ENCODE measurements around the gene CCL20.
"Not testable (repeated sequence)": the region's sequence is repeated elsewhere in the genome, so short reads cannot be mapped to it uniquely, and the experiment has no call there.

The CCL20 gene

DNA sequence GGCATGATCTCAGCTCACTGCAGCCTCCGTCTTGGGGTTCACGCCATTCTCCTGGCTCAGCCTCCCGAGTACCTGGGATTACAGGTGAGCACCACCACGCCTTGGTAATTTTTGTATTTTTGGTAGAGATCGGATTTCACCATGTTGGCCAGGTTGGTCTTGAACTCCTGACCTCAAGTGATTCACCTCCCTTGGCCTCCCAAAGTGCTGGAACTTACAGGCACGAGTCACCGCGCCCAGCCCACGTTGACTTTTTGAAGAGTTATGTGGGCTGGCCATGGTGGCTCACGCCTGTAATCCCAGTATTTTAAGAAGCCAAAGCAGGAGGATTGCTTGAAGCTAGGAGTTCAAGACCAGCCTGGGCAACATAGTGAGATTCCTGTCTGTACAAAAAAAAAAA, 20.8 kb downstream of the CCL20 start:
- DNase-seq (ENCODE audit: low read depth in 2 of 2) = no peak

- no peak for DNase-seq (ENCODE audit: low read depth in 2 of 2)
These were observed 21.4 kb downstream of the CCL20 start for GRCh38 chr2:227834916-227835650.

- DNase-seq (ENCODE audit: low read depth in 2 of 2) = not testable (repeated sequence)
These were observed 25.9 kb downstream of the CCL20 start for GRCh38 chr2:227839339-227840129.

DNA sequence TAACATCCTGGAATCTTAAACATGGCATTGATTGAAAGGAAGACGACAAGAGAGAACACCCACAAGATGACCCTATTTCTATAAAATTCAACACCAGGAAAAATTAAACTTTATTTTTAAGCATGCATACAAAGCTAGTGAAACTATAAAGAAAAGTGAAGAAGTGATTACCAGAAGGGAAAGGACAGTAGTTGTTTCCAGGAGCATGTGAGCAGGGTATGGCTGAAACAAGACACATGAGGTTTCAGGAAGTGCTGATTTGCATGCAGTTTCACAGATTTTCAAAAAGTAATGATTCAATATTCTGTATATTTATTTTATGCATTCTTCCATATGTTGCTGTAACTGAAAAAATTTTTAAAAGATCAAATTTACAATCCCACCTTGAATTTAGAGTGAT, 33.2 kb downstream of the CCL20 start:
- no peak for DNase-seq (ENCODE audit: low read depth in 2 of 2)

DNA sequence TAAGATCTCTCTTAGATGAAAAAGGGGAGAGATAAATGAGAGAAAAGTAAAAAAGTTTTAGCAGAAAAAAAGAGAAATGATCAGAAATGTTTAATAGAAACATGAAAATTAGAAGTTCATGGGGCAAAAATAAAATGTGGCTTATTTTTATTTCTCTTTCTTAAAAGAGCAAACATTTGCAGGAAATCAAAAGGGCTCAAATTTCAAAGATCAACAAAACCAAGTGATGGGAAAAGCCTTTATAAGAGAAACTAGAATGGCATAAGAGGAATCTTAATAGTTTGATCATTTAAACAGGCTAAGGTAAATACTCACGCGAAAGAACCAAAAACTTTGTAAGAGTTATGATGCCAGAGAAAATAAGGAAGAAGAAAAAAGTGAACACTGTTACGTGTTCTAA, 34.5 kb downstream of the CCL20 start:
- no peak for DNase-seq (ENCODE audit: low read depth in 2 of 2)

DNA sequence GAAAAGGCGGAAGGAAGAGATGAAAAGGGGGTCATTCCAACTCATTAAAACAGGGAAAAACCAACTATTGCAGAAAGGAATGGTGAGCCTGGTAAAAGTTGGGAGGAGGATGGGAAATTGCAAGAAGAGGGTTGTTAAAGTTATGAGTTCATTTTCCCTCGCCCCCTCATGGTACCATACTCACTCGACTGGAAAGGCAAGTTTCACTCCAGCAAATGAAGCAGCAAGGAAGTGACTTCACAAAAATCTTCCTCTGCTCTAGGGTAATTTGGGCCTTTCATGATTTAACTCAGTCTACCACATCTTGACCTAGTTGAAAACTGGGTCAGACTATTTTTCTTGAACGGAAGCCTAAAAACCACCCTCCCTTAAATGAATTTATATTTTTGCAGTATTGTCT, 34.9 kb downstream of the CCL20 start:
- no peak for DNase-seq (ENCODE audit: low read depth in 2 of 2)

- DNase-seq (ENCODE audit: low read depth in 2 of 2) = no peak
These were observed 36.3 kb downstream of the CCL20 start for GRCh38 chr2:227849906-227850305.

GRCh38 chr2:227853204-227853629, 39.6 kb downstream of the CCL20 start:
- no peak for DNase-seq (ENCODE audit: low read depth in 2 of 2)

- DNase-seq (ENCODE audit: low read depth in 2 of 2) = no peak
These were observed 40.2 kb downstream of the CCL20 start for GRCh38 chr2:227853765-227854271.

DNA sequence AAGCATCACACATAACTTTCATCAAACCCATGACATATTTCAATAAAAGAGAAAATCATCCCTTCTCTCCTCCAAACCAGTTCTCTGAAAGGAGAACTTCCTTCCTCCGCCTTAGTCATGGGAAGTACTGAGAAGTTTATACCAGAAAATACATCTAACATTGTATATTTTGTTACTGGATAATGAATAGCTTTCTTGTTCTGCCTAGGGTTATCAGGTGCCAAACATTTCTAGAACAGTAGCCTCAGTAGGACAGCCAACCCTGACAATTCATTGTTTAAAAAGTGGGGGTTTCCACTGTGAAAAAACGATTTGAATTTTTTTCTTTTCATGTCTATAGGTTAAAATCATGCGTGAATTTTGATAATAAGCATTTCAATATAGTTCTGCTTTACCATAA, 41.8 kb downstream of the CCL20 start:
- no peak for DNase-seq (ENCODE audit: low read depth in 2 of 2)

DNA sequence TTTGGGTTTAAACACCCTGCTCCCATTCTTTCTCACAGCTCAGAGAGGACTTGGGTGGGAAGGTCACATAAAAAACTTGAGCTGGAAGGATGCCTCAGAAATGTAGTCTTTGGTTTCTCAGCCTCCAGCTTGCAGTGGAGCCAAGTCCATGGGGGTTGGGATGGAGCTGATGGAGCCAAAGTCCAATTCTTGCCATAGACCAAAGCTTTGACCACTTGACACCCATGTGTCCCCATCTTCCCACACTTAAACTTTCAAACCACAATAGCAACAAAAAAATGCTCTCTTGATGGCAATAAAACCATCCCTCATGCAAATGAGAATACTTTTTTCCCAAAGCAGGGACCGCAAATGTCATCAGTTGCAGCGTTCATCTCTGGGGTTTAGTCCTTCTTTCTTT, 43.1 kb downstream of the CCL20 start:
- DNase-seq (ENCODE audit: low read depth in 2 of 2) = no peak

GRCh38 chr2:227860221-227860641, 46.6 kb downstream of the CCL20 start:
- DNase-seq (ENCODE audit: low read depth in 2 of 2) = no peak

GRCh38 chr2:227861011-227861410, 47.4 kb downstream of the CCL20 start:
- no peak for DNase-seq (ENCODE audit: low read depth in 2 of 2)

- DNase-seq (ENCODE audit: low read depth in 2 of 2) = peak in 1 of 2 donors; percentile 25
These were observed 48.6 kb downstream of the CCL20 start for GRCh38 chr2:227862227-227862740.

DNA sequence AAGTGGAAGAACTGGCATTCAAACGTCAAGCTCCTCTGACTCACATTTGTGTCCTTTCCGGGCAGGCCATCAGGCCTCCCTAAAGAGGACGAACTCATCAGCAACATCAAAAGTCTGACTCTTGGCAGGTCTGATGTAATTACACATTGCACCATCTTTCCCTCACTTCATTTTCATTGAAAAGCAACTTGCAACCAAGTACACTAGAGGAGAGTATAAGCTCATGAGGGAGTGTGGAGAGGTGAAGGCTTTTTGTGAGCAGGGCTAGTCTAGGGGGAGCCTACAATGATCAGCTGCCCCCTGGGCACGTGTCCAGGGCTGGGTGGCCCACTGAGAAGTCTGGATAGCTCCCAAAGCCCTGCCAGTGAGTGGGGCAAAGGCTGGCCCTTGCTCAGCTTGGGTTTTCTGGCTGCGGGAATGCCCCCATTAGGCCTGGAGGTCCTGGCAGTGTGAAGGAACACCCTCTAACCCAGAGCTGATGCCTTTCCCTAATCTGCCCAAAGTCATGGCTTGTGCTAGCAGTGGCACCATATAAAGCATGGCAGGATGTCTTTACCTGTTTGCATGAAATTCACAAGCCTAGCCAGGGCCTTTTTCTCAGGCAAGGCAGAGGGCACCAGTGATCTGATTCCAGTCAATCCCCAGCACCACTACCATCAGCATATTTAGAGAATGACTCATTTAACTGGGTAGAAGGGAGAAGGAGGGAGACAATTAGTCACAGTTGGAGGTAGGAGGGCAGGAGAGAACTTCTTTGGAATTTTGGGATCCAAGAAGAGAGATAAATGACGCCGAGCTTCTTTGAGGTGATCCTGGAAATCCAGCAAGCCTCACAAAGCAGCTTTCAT, 49.3 kb downstream of the CCL20 start:
- DNase-seq (ENCODE audit: low read depth in 2 of 2) = no peak

DNA sequence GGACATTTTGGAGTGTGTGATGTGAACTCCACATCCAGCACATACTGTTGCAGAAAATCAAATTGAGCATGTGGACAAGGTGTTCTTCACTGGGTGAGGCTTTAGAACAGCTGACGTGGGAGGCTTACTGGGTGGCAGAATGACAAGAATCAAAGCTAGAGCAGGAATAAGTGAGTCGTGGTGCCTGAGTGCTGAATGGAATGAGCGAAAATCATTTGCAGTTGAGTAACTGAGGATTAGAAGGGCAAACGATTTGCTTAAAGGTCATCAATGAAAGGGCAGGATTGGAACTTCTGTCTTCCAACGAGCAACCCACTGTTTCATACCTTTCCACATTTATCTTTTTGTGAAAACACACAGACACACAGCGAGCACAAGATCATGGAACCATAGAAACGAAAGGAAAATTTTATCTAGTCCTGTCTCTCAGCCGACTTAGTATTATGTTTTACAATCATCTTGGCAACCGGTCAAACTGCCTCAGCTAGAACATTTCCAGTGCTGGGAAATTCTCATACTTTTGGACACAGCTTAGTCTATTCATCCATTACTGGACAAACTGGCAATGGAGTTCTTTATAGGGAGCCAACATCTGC, 50.6 kb downstream of the CCL20 start:
- no peak for DNase-seq (ENCODE audit: low read depth in 2 of 2)

GRCh38 chr2:227865291-227865690, 51.6 kb downstream of the CCL20 start:
- DNase-seq (ENCODE audit: low read depth in 2 of 2) = no peak

Measured in activated CD4-positive, alpha-beta T cell treated with anti-CD3 and anti-CD28 coated beads for 24 hours (primary cell).